ENCODE results near the gene ACTC1. TPM values are rescaled to one million over a fixed set of nuclear protein-coding genes. Genes with fewer than 3 reads are reported as not detected.

ACTC1 gene
- polyA plus RNA-seq, 1 donor: 15.3 TPM

DNA sequence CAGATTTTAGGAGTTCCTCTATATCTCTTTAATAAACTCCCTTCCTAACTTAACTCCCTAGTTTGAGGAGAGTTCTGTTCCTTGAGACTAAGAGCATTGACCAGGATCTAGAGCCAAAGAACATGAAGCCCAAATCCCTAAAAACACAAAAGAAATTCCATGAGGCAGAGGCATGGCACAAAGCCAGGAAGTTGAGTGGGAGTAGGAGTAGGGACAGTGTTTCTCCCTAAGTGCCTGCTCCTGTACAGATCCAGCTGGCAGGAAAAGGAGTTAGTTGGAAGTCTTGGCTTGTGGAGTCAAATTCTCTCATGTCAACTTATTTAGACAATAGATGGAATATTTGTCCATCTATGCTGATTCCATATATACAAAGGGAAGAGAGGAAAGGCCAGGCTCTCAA lies 11.4 kb downstream of the ACTC1 start:
- no peaks in the 10 kb centered on the region for H3K36me3 ChIP-seq (ENCODE audit: control insufficient read depth, insufficient read depth, low read length)
- no peak overlapping the region for H3K27ac ChIP-seq (ENCODE audit: low read length)
- H3K4me3 ChIP-seq (ENCODE audit: low read length): no peak overlapping the region
- H3K4me1 ChIP-seq (ENCODE audit: control insufficient read depth, insufficient read depth, low read length): no peaks in the 10 kb centered on the region
- no peaks in the 10 kb centered on the region for H3K27me3 ChIP-seq (ENCODE audit: control insufficient read depth, insufficient read depth, low read length)
- DNase-seq: no peak
- no peaks in the 10 kb centered on the region for H3K9me3 ChIP-seq (ENCODE audit: control insufficient read depth, low read depth, low read length)

DNA sequence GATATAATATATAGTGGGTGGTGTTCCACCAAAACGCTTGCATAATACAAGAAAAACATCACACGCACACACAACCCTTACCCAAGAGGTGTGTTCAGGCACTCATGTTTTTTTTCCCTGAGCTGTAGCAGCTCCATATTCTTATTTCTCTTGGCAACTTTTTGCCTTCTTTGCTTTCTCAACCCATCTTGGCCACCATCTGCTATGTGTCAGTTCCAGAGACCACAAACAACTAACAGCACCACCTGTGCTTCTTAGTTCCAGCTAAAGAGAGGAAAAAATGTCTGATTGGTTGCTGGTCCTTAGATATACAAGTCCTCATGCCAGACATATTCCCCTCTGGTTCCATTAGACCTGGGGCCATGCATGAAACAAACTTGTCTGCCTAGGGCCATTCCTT lies 11.9 kb downstream of the ACTC1 start:
- 100% methylated on average over 1 of the region's 2 CpGs for WGBS (ENCODE audit: insufficient coverage, low lambda C conversion rate)
- DNase-seq: no peak
- H3K36me3 ChIP-seq (ENCODE audit: control insufficient read depth, insufficient read depth, low read length): no peaks in the 10 kb centered on the region
- H3K4me1 ChIP-seq (ENCODE audit: control insufficient read depth, insufficient read depth, low read length): no peaks in the 10 kb centered on the region
- H3K4me3 ChIP-seq (ENCODE audit: low read length): no peak overlapping the region
- no peaks in the 10 kb centered on the region for H3K9me3 ChIP-seq (ENCODE audit: control insufficient read depth, low read depth, low read length)
- no peaks in the 10 kb centered on the region for H3K27me3 ChIP-seq (ENCODE audit: control insufficient read depth, insufficient read depth, low read length)
- H3K27ac ChIP-seq (ENCODE audit: low read length): no peak overlapping the region

DNA sequence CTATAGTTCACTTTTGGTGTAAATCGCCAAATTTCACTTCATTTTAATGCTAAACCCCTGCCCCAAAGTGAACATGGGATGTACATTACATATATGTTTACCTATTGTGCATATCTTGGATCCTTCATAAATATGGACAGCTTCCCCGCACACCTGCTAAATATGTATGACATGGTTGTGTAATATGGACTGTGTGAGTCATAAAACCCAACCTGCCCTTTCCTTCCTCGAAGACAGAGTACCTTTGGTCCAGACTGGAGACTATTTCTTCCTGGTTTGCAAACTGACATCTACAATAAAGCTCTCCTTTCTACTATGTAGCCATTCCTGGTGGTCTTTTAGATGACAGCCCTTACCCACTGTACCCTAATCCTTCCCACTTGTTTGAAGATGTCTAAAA lies 12.4 kb downstream of the ACTC1 start:
- H3K27ac ChIP-seq (ENCODE audit: low read length): no peak overlapping the region
- no peak for DNase-seq
- 83% methylated on average over 1 of the region's 3 CpGs for WGBS (ENCODE audit: insufficient coverage, low lambda C conversion rate)
- no peaks in the 10 kb centered on the region for H3K36me3 ChIP-seq (ENCODE audit: control insufficient read depth, insufficient read depth, low read length)
- no peaks in the 10 kb centered on the region for H3K27me3 ChIP-seq (ENCODE audit: control insufficient read depth, insufficient read depth, low read length)
- H3K4me1 ChIP-seq (ENCODE audit: control insufficient read depth, insufficient read depth, low read length): no peaks in the 10 kb centered on the region
- H3K4me3 ChIP-seq (ENCODE audit: low read length): no peak overlapping the region
- no peaks in the 10 kb centered on the region for H3K9me3 ChIP-seq (ENCODE audit: control insufficient read depth, low read depth, low read length)

DNA sequence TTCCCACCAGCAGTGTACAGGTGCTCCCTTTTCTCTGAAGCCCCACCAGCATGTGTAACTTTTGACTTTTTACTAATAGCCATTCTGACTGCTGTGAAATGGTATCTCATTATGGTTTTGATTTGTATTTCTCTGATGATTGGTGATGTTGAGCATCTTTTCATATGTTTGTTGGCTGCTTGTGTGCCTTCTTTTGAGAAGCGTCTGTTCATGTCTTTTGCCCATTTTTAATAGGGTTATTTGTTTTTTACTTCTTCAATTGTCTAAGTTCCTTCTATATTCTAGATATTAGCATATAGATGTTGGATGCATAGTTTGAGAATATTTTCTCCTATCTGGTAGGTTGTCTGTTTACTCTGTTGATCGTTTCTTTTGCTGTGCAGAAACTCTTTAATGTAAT lies 14.6 kb downstream of the ACTC1 start:
- H3K4me1 ChIP-seq (ENCODE audit: control insufficient read depth, insufficient read depth, low read length): no peaks in the 10 kb centered on the region
- H3K4me3 ChIP-seq (ENCODE audit: low read length): no peak overlapping the region
- WGBS (ENCODE audit: insufficient coverage, low lambda C conversion rate): 80% methylated on average over 2 of the region's 2 CpGs
- no peaks in the 10 kb centered on the region for H3K36me3 ChIP-seq (ENCODE audit: control insufficient read depth, insufficient read depth, low read length)
- H3K9me3 ChIP-seq (ENCODE audit: control insufficient read depth, low read depth, low read length): no peaks in the 10 kb centered on the region
- H3K27ac ChIP-seq (ENCODE audit: low read length): no peak overlapping the region
- H3K27me3 ChIP-seq (ENCODE audit: control insufficient read depth, insufficient read depth, low read length): no peaks in the 10 kb centered on the region
- DNase-seq: no peak

DNA sequence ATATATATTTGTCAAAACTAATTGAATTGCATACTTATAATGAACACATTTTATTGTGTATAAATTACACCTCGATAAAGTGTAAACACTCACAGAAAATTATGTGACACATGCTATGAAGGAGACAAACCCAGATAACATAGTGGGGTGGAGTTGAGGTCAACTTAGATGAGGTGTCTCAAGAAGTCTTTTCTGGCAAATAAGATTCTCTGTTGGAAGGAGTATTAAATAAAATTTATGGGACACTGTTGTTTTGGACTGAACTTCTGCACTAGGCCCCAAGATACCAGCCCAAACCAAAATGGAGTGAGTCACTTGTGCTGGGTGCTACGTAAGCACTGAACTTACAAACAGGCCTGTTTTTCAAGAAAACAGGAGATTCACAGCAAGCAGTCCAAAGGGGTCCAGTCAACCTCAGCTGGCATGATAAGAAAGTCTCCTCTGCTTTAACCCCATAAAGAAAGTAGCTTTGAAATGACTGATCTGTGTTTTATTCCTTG lies 18.7 kb downstream of the ACTC1 start:
- Histone ChIP-seq H3K4me1 (ENCODE audit: control insufficient read depth, insufficient read depth, low read length) (no peaks in the 10 kb centered on the region), H3K4me3 (ENCODE audit: low read length) (no peak overlapping the region), H3K27me3 (ENCODE audit: control insufficient read depth, insufficient read depth, low read length) (no peaks in the 10 kb centered on the region), H3K27ac (ENCODE audit: low read length) (no peak overlapping the region), H3K36me3 (ENCODE audit: control insufficient read depth, insufficient read depth, low read length) (no peaks in the 10 kb centered on the region), H3K9me3 (ENCODE audit: control insufficient read depth, low read depth, low read length) (no peaks in the 10 kb centered on the region)
- DNase-seq: no peak
- WGBS (ENCODE audit: insufficient coverage, low lambda C conversion rate): 80% methylated on average over 1 of the region's 2 CpGs

DNA sequence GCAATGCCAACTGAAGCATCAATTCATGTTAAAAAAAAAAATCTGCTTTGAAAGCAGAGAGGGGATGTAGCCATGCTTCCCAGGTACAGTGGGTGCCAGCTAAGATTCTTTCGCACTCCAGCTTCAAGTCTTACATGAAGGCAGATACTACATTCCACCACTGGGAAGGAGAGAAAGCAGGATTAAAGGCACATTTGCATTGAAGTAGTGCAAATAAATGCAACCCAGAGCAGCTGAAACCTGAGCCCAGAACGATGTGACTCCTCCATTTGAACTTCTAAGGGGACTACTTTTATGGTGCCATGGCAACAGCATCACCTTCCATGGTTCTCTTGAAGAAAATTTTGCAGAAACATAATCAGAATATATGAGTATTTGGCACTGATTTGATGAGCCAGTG lies 21.4 kb downstream of the ACTC1 start:
- DNase-seq: no peak
- H3K27me3 ChIP-seq (ENCODE audit: control insufficient read depth, insufficient read depth, low read length): no peaks in the 10 kb centered on the region
- H3K4me3 ChIP-seq (ENCODE audit: low read length): no peak overlapping the region
- H3K36me3 ChIP-seq (ENCODE audit: control insufficient read depth, insufficient read depth, low read length): no peaks in the 10 kb centered on the region
- no peaks in the 10 kb centered on the region for H3K4me1 ChIP-seq (ENCODE audit: control insufficient read depth, insufficient read depth, low read length)
- H3K27ac ChIP-seq (ENCODE audit: low read length): no peak overlapping the region
- no peaks in the 10 kb centered on the region for H3K9me3 ChIP-seq (ENCODE audit: control insufficient read depth, low read depth, low read length)
- WGBS (ENCODE audit: insufficient coverage, low lambda C conversion rate): no CpG with 5 or more reads among the region's 2 CpGs

DNA sequence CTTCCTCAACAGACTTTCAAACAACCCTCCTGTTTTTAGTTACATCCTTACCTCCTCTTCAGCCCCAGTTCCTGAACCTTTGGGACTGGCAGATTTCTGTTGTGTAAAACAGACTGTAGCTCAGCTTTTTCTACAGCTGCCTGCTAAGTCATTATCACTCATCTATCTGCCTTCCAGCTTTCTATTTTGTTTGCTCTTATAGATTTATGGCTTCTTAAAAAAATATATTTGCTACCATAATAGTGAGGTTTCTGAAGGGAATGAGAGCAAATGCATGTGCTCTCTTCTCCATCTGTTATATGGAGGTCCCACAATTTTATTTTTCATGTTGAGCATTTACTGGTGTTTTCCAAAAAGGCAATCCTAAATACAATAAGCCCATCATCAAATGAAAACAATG lies 22.3 kb downstream of the ACTC1 start:
- Histone ChIP-seq H3K9me3 (ENCODE audit: control insufficient read depth, low read depth, low read length) (no peaks in the 10 kb centered on the region), H3K4me1 (ENCODE audit: control insufficient read depth, insufficient read depth, low read length) (no peaks in the 10 kb centered on the region), H3K4me3 (ENCODE audit: low read length) (no peak overlapping the region), H3K27me3 (ENCODE audit: control insufficient read depth, insufficient read depth, low read length) (no peaks in the 10 kb centered on the region), H3K27ac (ENCODE audit: low read length) (no peak overlapping the region), H3K36me3 (ENCODE audit: control insufficient read depth, insufficient read depth, low read length) (no peaks in the 10 kb centered on the region)
- no peak for DNase-seq

DNA sequence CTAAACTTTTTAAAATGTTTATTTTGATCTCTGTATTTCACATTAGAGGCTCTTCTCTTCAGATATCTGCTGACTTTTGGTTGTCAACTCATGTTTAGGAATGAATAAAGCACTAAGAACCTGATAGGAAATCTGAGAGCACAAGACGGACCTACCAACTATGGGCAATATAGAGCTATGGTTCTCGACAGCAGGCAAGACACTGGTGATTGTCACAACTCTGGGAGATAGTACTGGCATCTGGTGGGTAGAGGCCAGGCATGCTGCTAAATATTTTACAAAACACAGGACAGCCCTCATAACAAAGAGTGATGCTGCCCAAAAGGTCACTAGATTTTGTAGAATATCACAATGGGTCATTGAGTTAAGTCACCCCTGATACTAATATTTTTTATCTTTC lies 23.0 kb downstream of the ACTC1 start:
- no peak overlapping the region for H3K27ac ChIP-seq (ENCODE audit: low read length)
- no peaks in the 10 kb centered on the region for H3K27me3 ChIP-seq (ENCODE audit: control insufficient read depth, insufficient read depth, low read length)
- WGBS (ENCODE audit: insufficient coverage, low lambda C conversion rate): 100% methylated on average over 1 of the region's 2 CpGs
- no peaks in the 10 kb centered on the region for H3K36me3 ChIP-seq (ENCODE audit: control insufficient read depth, insufficient read depth, low read length)
- H3K4me3 ChIP-seq (ENCODE audit: low read length): no peak overlapping the region
- H3K9me3 ChIP-seq (ENCODE audit: control insufficient read depth, low read depth, low read length): no peaks in the 10 kb centered on the region
- H3K4me1 ChIP-seq (ENCODE audit: control insufficient read depth, insufficient read depth, low read length): no peaks in the 10 kb centered on the region
- no peak for DNase-seq

DNA sequence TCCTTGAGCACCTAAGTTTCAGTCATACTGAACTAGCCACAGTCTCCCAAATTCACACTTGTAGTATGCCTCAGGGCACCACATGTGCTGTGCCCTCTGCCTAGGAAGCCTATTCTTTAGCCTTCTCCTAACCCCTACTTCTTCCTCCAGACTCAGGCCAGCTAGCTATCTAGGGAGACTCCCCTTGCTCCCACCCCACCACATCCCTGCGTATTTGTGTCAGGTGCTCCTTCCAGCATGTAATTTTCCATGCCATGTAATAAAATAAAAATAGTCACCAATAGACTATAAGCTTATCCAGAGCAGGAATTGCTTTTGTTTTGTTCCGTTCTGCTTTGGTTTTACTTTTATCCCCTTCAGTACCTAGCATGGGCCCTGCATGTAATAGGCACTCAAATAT lies 25.6 kb downstream of the ACTC1 start:
- Histone ChIP-seq H3K36me3 (ENCODE audit: control insufficient read depth, insufficient read depth, low read length) (no peaks in the 10 kb centered on the region), H3K27ac (ENCODE audit: low read length) (no peak overlapping the region), H3K27me3 (ENCODE audit: control insufficient read depth, insufficient read depth, low read length) (no peaks in the 10 kb centered on the region), H3K9me3 (ENCODE audit: control insufficient read depth, low read depth, low read length) (no peaks in the 10 kb centered on the region), H3K4me1 (ENCODE audit: control insufficient read depth, insufficient read depth, low read length) (no peaks in the 10 kb centered on the region), H3K4me3 (ENCODE audit: low read length) (no peak overlapping the region)
- no peak for DNase-seq
- WGBS (ENCODE audit: insufficient coverage, low lambda C conversion rate): 93% methylated on average over 2 of the region's 2 CpGs

DNA sequence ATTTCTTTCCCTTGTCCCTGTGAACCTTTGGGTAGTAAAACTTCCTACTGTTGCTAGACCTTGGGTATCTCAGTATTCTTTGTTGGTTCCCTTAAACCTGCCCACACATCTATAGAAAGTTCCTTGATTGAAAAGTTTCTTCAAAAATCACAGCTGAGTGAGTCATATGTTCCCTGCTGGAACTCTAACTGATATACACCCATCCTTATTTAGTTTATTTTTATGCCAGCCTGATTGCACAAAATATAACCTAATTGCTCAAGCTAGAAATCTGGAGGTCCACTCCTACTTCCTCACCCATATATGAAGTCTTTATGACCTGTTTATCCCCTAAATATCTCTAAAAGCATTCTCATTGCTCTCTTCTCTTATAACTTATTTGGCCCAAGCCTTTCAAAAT lies 26.8 kb downstream of the ACTC1 start:
- Histone ChIP-seq H3K27me3 (ENCODE audit: control insufficient read depth, insufficient read depth, low read length) (no peaks in the 10 kb centered on the region), H3K4me1 (ENCODE audit: control insufficient read depth, insufficient read depth, low read length) (no peaks in the 10 kb centered on the region), H3K9me3 (ENCODE audit: control insufficient read depth, low read depth, low read length) (no peaks in the 10 kb centered on the region), H3K36me3 (ENCODE audit: control insufficient read depth, insufficient read depth, low read length) (no peaks in the 10 kb centered on the region), H3K27ac (ENCODE audit: low read length) (no peak overlapping the region), H3K4me3 (ENCODE audit: low read length) (no peak overlapping the region)
- no peak for DNase-seq

DNA sequence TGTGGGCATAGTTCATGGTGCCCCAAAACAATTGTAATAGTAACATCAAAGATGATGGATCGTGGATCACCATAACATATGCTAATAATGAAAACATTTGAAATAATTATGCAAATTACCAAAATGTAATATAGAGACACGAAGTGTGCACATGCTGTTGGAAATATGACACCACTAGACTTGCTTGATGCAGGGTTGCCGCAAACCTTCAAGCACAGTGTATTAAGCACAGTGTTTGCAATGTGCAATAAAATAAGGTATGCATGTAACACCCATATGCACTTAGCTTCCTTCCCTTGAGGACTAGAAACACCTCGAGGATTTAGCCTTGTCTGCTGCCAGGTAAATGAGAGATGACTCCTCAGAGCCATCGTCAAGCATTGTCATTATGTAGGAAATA lies 29.6 kb downstream of the ACTC1 start:
- WGBS (ENCODE audit: insufficient coverage, low lambda C conversion rate): 100% methylated on average over 1 of the region's 5 CpGs
- no peak overlapping the region for H3K27ac ChIP-seq (ENCODE audit: low read length)

More for the DNA sequence above, 29.6 kb downstream of the ACTC1 start:
- Histone ChIP-seq H3K27me3 (ENCODE audit: control insufficient read depth, insufficient read depth, low read length) (no peaks in the 10 kb centered on the region), H3K4me1 (ENCODE audit: control insufficient read depth, insufficient read depth, low read length) (no peaks in the 10 kb centered on the region), H3K36me3 (ENCODE audit: control insufficient read depth, insufficient read depth, low read length) (no peaks in the 10 kb centered on the region), H3K9me3 (ENCODE audit: control insufficient read depth, low read depth, low read length) (no peaks in the 10 kb centered on the region), H3K4me3 (ENCODE audit: low read length) (no peak overlapping the region)
- no peak for DNase-seq

All from large intestine (tissue), 3 donors.